Measurements from ENCODE around the gene TUT1. TPM values are rescaled to one million over a fixed set of nuclear protein-coding genes. Genes with fewer than 3 reads are reported as not detected.
A peak's percentile ranks its signal among the peaks of the same experiment; 100 is the strongest.
"Not testable (repeated sequence)": the region's sequence is repeated elsewhere in the genome, so short reads cannot be mapped to it uniquely, and the experiment has no call there.

Gene TUT1
- polyA plus RNA-seq, 1 donor from 2014 or later: 19.2 TPM

DNA sequence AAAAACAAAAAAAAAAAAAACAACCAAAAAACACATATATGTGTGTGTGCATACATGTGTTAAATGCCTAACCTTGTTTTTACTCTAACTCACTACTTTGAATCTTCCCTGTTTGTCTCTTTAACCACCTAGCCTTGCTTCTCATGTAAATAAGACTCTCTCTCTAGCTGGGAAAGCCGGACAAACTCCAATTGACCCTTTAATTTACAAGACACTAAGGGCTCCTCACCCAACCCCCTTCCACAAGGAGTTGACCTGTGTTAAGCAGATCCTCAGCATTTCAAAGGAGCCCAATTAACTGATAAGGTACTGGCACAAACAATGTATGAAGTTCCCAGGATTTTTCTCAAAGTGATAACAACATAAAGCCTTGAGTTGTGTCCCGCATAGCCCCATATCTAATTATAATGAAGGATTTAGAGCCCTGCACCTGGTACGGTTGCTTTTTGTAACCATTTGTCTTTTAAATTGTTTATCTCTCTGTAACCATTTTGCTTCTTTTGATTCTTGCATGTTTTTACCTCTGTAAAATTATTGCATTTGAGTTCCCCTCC lies 29.6 kb downstream of the TUT1 start:
- Mint-ChIP-seq H3K27ac (peak overlapping the region; percentile 38 to 67 (median 64)), H3K4me1 (peaks cover 24 to 38% (median 32%) of the 10 kb centered on the region in 3 donors), H3K4me3 (peak overlapping the region in 1 of 4 donors; percentile 50)
- not testable (repeated sequence) for H3K9me3 Mint-ChIP-seq, H3K27me3 Mint-ChIP-seq, H3K36me3 Mint-ChIP-seq

- no peaks in the 10 kb centered on the region for H3K36me3 Mint-ChIP-seq
- no peaks in the 10 kb centered on the region for H3K27me3 Mint-ChIP-seq
- peaks cover 35 to 43% (median 37%) of the 10 kb centered on the region in 3 donors for H3K4me1 Mint-ChIP-seq
- no peaks in the 10 kb centered on the region for H3K9me3 Mint-ChIP-seq
- H3K27ac Mint-ChIP-seq: peak overlapping the region; percentile 19 to 48 (median 20)
- H3K4me3 Mint-ChIP-seq: peak overlapping the region in 1 of 4 donors; percentile 33
Measured at GRCh38 chr11:62560566-62561103, 30.7 kb downstream of the TUT1 start.

DNA sequence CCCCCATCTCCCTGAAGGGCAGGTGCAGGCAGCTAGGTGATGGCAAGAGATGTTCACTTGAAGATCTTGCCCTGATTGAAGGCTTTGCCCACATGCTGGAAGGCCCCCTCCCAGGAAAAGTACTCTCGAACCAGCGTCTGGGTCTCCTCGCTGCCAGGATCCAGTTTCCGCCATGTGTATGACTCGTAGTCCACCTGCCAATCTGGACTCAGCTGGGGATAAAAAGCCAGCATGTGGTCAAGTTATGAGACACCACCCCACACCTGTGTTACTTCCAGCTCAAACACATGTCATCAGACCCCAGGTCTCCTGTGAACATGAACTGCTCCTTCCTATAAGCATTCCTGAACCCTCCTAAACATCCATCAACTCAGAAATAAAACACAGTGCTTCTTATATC lies 31.7 kb downstream of the TUT1 start:
- Mint-ChIP-seq H3K4me3 (peak overlapping the region in 2 of 4 donors; percentile 33 to 73), H3K27ac (peak overlapping the region; percentile 23 to 88 (median 48)), H3K4me1 (peaks cover 38 to 45% (median 44%) of the 10 kb centered on the region in 3 donors)
- H3K36me3 Mint-ChIP-seq, H3K27me3 Mint-ChIP-seq, H3K9me3 Mint-ChIP-seq: not testable (repeated sequence)

DNA sequence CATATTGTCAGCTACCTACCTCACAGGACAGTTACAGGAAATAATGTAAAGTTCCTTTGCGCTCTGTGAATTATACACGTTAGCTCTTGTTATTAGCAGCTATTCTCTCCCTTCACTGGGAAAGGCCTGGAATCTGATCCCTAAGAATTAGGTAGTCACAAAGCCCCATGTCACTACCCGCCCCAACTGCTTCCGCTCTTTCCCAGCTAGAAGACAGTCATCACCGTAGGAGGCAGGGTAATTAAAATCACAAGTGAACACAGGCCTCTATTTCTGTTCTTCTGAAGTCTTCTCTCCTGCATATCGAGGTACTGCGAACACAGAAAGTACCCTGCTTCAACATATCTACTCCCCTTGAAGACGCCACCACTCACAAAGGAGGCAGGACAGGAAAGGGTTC lies 32.1 kb downstream of the TUT1 start:
- peak overlapping the region; percentile 48 to 88 (median 86) for H3K27ac Mint-ChIP-seq
- peak overlapping the region in 1 of 4 donors; percentile 73 for H3K4me3 Mint-ChIP-seq
- no peaks in the 10 kb centered on the region for H3K36me3 Mint-ChIP-seq
- H3K4me1 Mint-ChIP-seq: peaks cover 42 to 50% (median 44%) of the 10 kb centered on the region in 3 donors
- H3K9me3 Mint-ChIP-seq: no peaks in the 10 kb centered on the region
- H3K27me3 Mint-ChIP-seq: no peaks in the 10 kb centered on the region

- H3K9me3 Mint-ChIP-seq: no peaks in the 10 kb centered on the region
- H3K27ac Mint-ChIP-seq: peak overlapping the region in 1 of 3 donors; percentile 97
- H3K36me3 Mint-ChIP-seq: no peaks in the 10 kb centered on the region
- H3K4me1 Mint-ChIP-seq: peaks cover 44 to 55% (median 48%) of the 10 kb centered on the region in 3 donors
- H3K27me3 Mint-ChIP-seq: no peaks in the 10 kb centered on the region
- no peak overlapping the region for H3K4me3 Mint-ChIP-seq
Measured at GRCh38 chr11:62558669-62559068, 32.7 kb downstream of the TUT1 start.

DNA sequence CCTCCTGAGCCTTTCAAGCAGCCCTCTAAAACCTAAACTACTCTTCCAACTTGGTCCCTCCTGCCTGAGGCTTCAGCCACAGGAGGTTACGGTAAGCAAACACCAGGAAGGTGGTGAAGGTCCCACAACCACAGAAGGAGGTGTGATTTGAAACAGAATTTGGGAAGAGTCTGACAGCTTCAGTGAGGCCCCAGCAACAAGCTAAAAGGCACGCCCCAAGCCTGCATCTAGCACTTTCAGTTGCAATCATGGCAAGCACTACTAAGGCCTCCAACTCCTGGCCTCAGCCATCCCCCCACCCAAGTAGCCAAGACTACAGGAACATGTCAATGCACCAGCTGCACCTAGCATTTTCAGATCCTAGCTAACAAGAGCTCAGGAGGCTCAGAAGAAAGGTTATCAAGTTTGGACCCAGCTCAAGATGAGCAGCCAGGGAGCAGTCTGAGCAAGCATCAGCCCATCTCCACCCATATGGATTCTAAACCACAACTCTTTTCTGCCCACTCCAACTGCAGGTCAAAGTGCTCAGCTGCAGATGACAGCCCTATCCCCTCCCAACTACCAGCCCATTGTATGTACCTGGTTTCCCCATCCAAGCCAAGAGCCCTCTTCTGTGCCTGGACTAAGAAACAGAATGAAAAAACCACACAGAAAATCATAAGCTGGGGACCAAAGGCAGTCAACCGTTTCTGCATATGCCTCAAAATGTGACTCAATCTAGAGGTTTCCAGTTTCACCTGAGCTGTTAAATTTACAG lies 34.3 kb downstream of the TUT1 start:
- H3K9me3 Mint-ChIP-seq: no peaks in the 10 kb centered on the region
- H3K4me1 Mint-ChIP-seq: peaks cover 51 to 68% (median 62%) of the 10 kb centered on the region in 3 donors
- H3K36me3 Mint-ChIP-seq: no peaks in the 10 kb centered on the region
- no peaks in the 10 kb centered on the region for H3K27me3 Mint-ChIP-seq
- H3K27ac Mint-ChIP-seq: peak overlapping the region; percentile 97 to 100 (median 99)
- H3K4me3 Mint-ChIP-seq: peak overlapping the region; percentile 74 to 94 (median 87)

DNA sequence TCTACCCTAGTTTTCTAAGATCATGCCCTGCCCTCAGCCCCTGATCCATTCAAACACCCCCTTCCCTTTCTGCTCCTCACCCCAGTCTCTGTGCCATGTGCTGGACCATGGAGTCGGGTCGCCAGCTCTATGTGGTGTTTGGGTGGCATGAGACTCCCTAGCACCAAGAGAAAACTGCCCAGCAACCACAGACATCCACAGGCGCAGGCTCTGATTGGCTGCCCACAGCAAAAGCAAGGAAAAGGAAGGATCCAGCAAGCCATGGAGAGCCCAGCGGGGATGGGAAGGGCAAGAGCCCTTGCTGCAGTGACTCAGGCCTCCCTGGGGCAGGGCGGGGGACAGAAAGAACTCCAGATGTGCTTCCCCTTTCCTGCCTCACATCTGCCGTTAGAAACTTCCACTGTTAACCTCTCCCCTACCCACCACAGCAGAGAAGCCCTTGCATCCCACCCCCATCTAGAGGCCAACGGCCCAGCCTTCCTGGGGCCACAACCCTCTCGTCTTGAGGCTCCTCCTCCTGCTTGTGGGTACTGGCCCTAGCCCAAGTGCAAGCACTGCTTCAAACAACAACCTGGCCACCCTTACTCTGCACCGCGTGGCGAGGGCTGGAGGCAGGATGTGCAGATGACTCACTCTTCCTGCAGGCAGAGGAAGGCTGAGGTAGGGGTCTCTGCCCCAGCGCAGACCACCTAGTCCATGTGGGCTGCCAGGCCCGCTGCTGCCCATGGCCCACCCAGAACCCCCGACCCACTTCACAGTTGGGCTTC lies 35.0 kb downstream of the TUT1 start:
- no peaks in the 10 kb centered on the region for H3K9me3 Mint-ChIP-seq
- no peaks in the 10 kb centered on the region for H3K36me3 Mint-ChIP-seq
- peak overlapping the region; percentile 97 to 100 (median 99) for H3K27ac Mint-ChIP-seq
- peak overlapping the region; percentile 74 to 94 (median 87) for H3K4me3 Mint-ChIP-seq
- peaks cover 52 to 73% (median 67%) of the 10 kb centered on the region in 3 donors for H3K4me1 Mint-ChIP-seq
- H3K27me3 Mint-ChIP-seq: no peaks in the 10 kb centered on the region

DNA sequence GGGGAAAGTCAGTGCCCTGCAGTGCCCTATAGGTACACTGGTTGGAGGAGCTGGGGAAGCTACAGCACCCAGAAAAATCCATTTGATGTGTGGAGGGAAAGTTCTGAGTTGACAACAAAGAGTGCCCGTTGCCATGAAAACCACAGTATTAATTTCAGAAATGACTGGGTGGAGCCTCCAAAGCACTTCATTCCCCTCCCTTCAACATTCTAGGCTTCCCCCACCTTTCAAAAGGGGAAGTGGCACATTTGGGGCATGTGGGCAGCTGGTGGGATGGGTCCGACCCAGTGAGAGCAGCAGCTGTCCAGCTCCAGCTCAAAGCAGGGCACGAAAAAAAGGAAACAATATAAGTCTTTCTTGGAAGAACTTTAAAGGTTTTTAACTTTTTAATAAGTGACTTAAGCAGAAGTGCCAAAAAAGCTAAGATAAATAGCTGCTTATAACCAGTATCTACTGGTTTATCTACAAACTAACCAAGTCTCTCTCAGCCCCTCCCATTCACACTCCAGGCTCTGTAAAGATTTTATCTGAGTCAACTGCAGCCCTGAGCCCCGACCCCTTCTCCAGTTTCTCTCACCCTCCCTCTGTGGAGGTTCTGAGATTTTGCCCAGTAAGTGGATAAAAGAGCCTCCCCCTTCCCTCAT lies 35.7 kb downstream of the TUT1 start:
- peaks cover 49 to 76% (median 71%) of the 10 kb centered on the region in 3 donors for H3K4me1 Mint-ChIP-seq
- H3K9me3 Mint-ChIP-seq: no peaks in the 10 kb centered on the region
- H3K36me3 Mint-ChIP-seq: no peaks in the 10 kb centered on the region
- peak overlapping the region; percentile 97 to 100 (median 99) for H3K27ac Mint-ChIP-seq
- H3K27me3 Mint-ChIP-seq: peaks cover 3% of the 10 kb centered on the region
- H3K4me3 Mint-ChIP-seq: peak overlapping the region; percentile 74 to 94 (median 87)

DNA sequence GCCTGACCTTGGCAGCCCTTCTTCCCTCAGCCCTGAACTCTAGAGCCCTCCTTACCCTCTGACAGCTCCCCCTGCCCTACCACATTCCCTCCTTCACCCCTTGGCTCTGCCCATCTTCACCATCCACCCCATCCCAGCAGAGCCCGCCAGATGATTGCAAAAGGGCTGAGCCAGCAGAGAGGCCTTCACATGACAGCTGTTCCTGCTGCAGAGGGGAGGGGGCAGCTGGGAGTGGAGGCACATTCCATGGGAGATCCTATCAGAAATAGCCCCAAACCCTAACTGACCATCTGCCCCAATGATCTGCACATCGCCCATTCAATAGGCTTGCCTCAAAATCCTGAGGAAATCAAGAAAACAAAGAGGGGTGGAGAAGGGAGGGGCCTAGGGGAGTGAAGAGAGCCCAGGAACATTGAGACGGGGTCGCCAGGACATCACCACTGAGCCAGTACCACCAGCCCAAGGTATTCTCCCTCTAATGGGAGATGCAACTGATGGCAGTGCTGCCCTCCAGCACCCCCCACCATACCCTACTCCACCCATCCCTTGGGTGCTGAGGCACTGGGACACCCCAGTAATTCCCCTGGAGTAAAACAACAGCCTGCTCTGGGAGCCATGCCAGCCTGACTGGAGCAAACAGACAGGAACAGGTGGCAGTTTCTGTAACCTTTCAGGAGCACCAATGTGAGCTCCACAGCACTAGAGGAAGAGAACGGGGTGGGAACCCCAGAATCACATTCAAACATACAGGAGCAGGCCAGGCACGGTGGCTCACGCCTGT lies 36.7 kb downstream of the TUT1 start:
- Mint-ChIP-seq H3K27ac (peak overlapping the region; percentile 97 to 100 (median 99)), H3K9me3 (no peaks in the 10 kb centered on the region), H3K4me3 (peak overlapping the region in 3 of 4 donors; percentile 57 to 94 (median 94)), H3K36me3 (no peaks in the 10 kb centered on the region), H3K4me1 (peaks cover 41 to 79% (median 73%) of the 10 kb centered on the region in 3 donors), H3K27me3 (peaks cover 4% of the 10 kb centered on the region)

- H3K9me3 Mint-ChIP-seq: no peaks in the 10 kb centered on the region
- peak overlapping the region in 3 of 4 donors; percentile 44 to 94 (median 94) for H3K4me3 Mint-ChIP-seq
- peak overlapping the region; percentile 97 to 100 (median 99) for H3K27ac Mint-ChIP-seq
- peaks cover 5% of the 10 kb centered on the region for H3K27me3 Mint-ChIP-seq
- peaks cover 41 to 75% (median 74%) of the 10 kb centered on the region in 3 donors for H3K4me1 Mint-ChIP-seq
- H3K36me3 Mint-ChIP-seq: no peaks in the 10 kb centered on the region
Measured at GRCh38 chr11:62553839-62554361, 37.4 kb downstream of the TUT1 start.

DNA sequence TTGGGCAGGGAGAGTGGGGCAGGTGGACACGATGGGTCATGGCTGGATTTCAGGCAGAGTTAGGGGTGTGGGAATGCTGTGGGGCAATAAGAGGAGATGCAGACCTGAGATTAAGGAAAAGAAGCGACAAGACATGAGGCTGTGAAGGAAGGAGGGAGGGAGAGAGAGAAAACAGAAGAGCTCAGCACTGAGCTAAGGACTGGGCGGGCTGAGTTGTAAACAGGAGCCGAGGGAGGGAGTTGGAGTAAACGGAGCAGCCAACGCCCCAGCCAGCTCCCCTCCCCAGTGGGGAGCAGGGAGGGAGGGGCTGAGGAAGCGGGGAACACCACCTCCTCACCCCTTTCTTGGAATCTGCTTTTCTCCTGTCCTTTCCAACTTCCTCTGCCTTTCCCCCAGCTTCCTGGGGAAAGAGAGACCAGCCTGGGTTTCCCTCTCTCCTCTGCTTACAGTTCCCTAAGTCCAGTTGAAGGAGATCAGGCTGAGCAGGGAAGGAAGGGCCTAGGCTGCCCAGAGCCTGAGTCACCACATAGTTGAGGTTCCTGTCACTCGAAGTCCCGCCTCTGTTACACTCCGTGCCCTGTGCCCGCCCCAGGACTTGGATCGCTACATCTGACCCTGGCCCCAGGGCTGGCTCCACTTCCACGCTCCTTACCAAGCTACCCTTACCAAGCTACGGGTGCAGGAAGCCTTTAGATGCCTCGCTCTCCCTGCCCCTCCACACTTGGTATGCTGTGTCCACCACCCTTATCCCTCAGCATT lies 38.1 kb downstream of the TUT1 start:
- Mint-ChIP-seq H3K27ac (peak overlapping the region; percentile 97 to 100 (median 99)), H3K27me3 (peaks cover 5% of the 10 kb centered on the region), H3K36me3 (no peaks in the 10 kb centered on the region), H3K9me3 (no peaks in the 10 kb centered on the region), H3K4me3 (peak overlapping the region; percentile 44 to 94 (median 81)), H3K4me1 (peaks cover 41 to 75% (median 74%) of the 10 kb centered on the region in 3 donors)

- Mint-ChIP-seq H3K27ac (peak overlapping the region; percentile 97 to 100 (median 99)), H3K9me3 (no peaks in the 10 kb centered on the region)
Measured at GRCh38 chr11:62552485-62553079, 38.7 kb downstream of the TUT1 start.

DNA sequence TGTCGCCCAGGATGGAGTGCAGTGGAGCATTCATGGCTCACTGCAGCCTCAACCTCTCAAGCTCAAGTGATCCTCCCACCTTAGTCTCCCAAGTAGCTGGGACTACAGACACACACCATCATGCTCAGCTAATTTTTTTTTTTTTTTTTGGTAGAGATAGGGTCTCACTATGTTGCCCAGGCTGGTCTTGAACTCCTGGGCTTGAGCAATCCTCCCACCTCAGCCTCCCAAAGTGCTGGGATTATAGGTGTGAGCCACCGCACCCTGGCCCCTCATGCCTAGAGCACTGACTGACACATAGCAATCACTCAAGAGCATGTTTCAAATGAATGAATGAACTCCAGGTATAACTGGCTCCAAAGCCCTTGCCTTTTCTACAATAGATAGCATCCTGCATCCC lies 40.8 kb downstream of the TUT1 start:
- H3K9me3 Mint-ChIP-seq, H3K27me3 Mint-ChIP-seq, H3K36me3 Mint-ChIP-seq: not testable (repeated sequence)
- H3K4me3 Mint-ChIP-seq: peak overlapping the region in 2 of 4 donors; percentile 75 to 94
- H3K27ac Mint-ChIP-seq: peak overlapping the region; percentile 97 to 100 (median 99)
- H3K4me1 Mint-ChIP-seq: peaks cover 20 to 62% (median 61%) of the 10 kb centered on the region in 3 donors

More at GRCh38 chr11:62552485-62553079, 38.7 kb downstream of the TUT1 start:
- Mint-ChIP-seq H3K27me3 (peaks cover 5% of the 10 kb centered on the region), H3K36me3 (no peaks in the 10 kb centered on the region), H3K4me1 (peaks cover 41 to 80% (median 76%) of the 10 kb centered on the region in 3 donors), H3K4me3 (peak overlapping the region; percentile 81 to 94 (median 91))

Data from IgD-negative memory B cell (primary cell).